HepG2 (cell line): Measurements from ENCODE around the gene LCORL. TPM values are rescaled to one million over a fixed set of nuclear protein-coding genes. Genes with fewer than 3 reads are reported as not detected.

Experiments
- ATAC-seq: fragments of 200-7000 bp; cut with Tn5 transposase; 3 replicates; pipeline ENCODE4 v1.9.1; 2020; ENCODE audit warnings: mild to moderate bottlenecking, moderate library complexity
- BruUV-seq: library from RNA; stranded (reverse); fragments of 400-500 nt; replicated peaks from 2 replicates; lab custom pipeline; 2021; lab: Mats Ljungman, UMichigan
- CTCF ChIA-PET: fragments of 300-600 bp; formaldehyde crosslinking; extraction: SDS; loops from one replicate; lab custom pipeline; 2021; ENCODE audit warnings: low total read pairs, inconsistent platforms, low intra/inter-chr PET ratio; lab: Yijun Ruan, JAX
- POLR2A ChIA-PET: fragments of 350-600 bp; sonication (Branson Sonifier 250); formaldehyde crosslinking; loops from one replicate; lab custom pipeline; 2020; ENCODE audit warnings: antibody characterized with exemption, inconsistent platforms; lab: Yijun Ruan, JAX
- DNase-seq: peaks from one replicate; pipeline ENCODE4 v3.0.0-alpha.2; 2015; ENCODE audit warnings: low spot score
- FAIRE-seq: peaks from 3 replicates; lab custom pipeline; 2011; peaks lifted over from hg19 to GRCh38; lab: Jason Lieb, UNC
- H2AFZ ChIP-seq: one replicate; pipeline ENCODE4 v1.6.1; 2011; ENCODE audit warnings: low read length, inconsistent platforms
- H3K27ac ChIP-seq: fragments of 300-600 bp; 3 replicates; pipeline ENCODE4 v1.8.0; 2011; ENCODE audit warnings: mixed run types, mild to moderate bottlenecking, mixed read lengths, low read length, inconsistent platforms; ENCODE audit not compliant: insufficient read depth; ENCODE audit errors: extremely low read length
- H3K27me3 ChIP-seq, 2 experiments: fragments of 200-600 bp in 1 of 2; 2 replicates in 1 of 2; 3 replicates in 1 of 2; pipeline versions ENCODE4 v1.6.0 to v1.8.0; 2011; ENCODE audit warnings: low read length in 2 of 2, mild to moderate bottlenecking in 2 of 2, moderate library complexity in 2 of 2, inconsistent platforms in 1 of 2; ENCODE audit not compliant: insufficient read depth in 2 of 2, control insufficient read depth in 1 of 2
- H3K36me3 ChIP-seq, 2 experiments: fragments of 200-600 bp in 1 of 2; replicated peaks in 1 of 2; 2 replicates in 1 of 2; 3 replicates in 1 of 2; pipeline versions ENCODE4 v1.5.1 to v1.8.0; 2011; ENCODE audit warnings: low read length in 2 of 2, inconsistent platforms in 1 of 2; ENCODE audit not compliant: insufficient read depth in 2 of 2, control insufficient read depth in 1 of 2
- H3K4me1 ChIP-seq: 2 replicates; pipeline ENCODE4 v1.5.1; 2012; ENCODE audit warnings: low read length, inconsistent platforms; ENCODE audit not compliant: insufficient read depth
- H3K4me2 ChIP-seq: 2 replicates; pipeline ENCODE4 v1.6.0; 2011; ENCODE audit warnings: low read depth, low read length, inconsistent platforms
- H3K4me3 ChIP-seq, 3 experiments: fragments of 200-600 bp in 1 of 3; sonication (generic), shearing (Covaris generic) in 1 of 3; replicated peaks in 1 of 3; 2 replicates each; pipeline ENCODE4 v1.5.1; 2011 to 2016; ENCODE audit warnings: low read length in 3 of 3, inconsistent platforms in 2 of 3, low read depth in 2 of 3, mild to moderate bottlenecking in 2 of 3, control low read depth in 1 of 3, mixed read lengths in 1 of 3; ENCODE audit not compliant: insufficient read depth in 1 of 3
- H3K79me2 ChIP-seq: one replicate; pipeline ENCODE4 v1.6.1; 2011; ENCODE audit warnings: low read length, inconsistent platforms; ENCODE audit not compliant: insufficient read depth
- H3K9ac ChIP-seq: 2 replicates; pipeline ENCODE4 v1.6.0; 2011; ENCODE audit warnings: mild to moderate bottlenecking, low read depth, low read length, inconsistent platforms; ENCODE audit not compliant: insufficient read depth
- H3K9me3 ChIP-seq: 2 replicates; pipeline ENCODE4 v1.5.1; 2012; ENCODE audit warnings: mild to moderate bottlenecking, low read length
- H4K20me1 ChIP-seq: 2 replicates; pipeline ENCODE4 v1.6.0; 2011; ENCODE audit warnings: inconsistent platforms, mild to moderate bottlenecking, low read length, moderate library complexity; ENCODE audit not compliant: insufficient read depth
- AGO2 ChIP-seq: fragments of 200-400 bp; formaldehyde crosslinking; optimal IDR thresholded peaks from 2 replicates; pipeline ENCODE3; 2017; ENCODE audit warnings: mild to moderate bottlenecking, low read depth, low read length, moderate library complexity
- BCL3 ChIP-seq: sonication (generic); formaldehyde crosslinking; IDR thresholded peaks from 2 replicates; pipeline ENCODE4 v1.5.1; 2020; ENCODE audit warnings: mild to moderate bottlenecking, missing genetic modification reagents, moderate library complexity
- FIP1L1 ChIP-seq: fragments of 200-400 bp; formaldehyde crosslinking; IDR thresholded peaks from 2 replicates; pipeline ENCODE4 v1.6.1; 2018; ENCODE audit warnings: low read depth, mild to moderate bottlenecking, low read length, moderate library complexity, borderline replicate concordance; ENCODE audit not compliant: insufficient read depth
- FOXA1 ChIP-seq, 2 experiments: fragments of 450-650 bp in 1 of 2; sonication (generic) in 1 of 2; formaldehyde crosslinking in 1 of 2; IDR thresholded peaks; 2 replicates each; pipeline versions ENCODE4 v1.4.0 to v1.6.1; 2016 to 2020; ENCODE audit warnings: missing genetic modification reagents in 1 of 2
- HDAC6 ChIP-seq: fragments of 200-600 bp; sonication (generic); IDR thresholded peaks from 2 replicates; pipeline ENCODE4 v1.7.0; 2017; ENCODE audit warnings: mild to moderate bottlenecking, antibody characterized with exemption, low read length, low read depth
- HNF1B ChIP-seq: sonication (generic); formaldehyde crosslinking; IDR thresholded peaks from 2 replicates; pipeline ENCODE4 v1.5.1; 2020; ENCODE audit warnings: mild to moderate bottlenecking, moderate library complexity, missing genetic modification reagents
- RBAK ChIP-seq: sonication (generic); formaldehyde crosslinking; IDR thresholded peaks from 2 replicates; pipeline ENCODE4 v1.5.1; 2020; ENCODE audit warnings: mild to moderate bottlenecking, missing genetic modification reagents
- SKIL ChIP-seq: sonication (generic); formaldehyde crosslinking; IDR thresholded peaks from 2 replicates; pipeline ENCODE4 v1.8.0; 2022; ENCODE audit warnings: missing genetic modification reagents, mild to moderate bottlenecking, moderate library complexity, borderline replicate concordance
- SMARCC2 ChIP-seq: fragments of 450-650 bp; IDR thresholded peaks from 2 replicates; pipeline ENCODE4 v1.6.1; 2017; ENCODE audit warnings: antibody characterized with exemption, mild to moderate bottlenecking
- ZBTB1 ChIP-seq: sonication (generic); formaldehyde crosslinking; IDR thresholded peaks from 2 replicates; pipeline ENCODE4 v1.4.0; 2020; ENCODE audit warnings: missing genetic modification reagents, borderline replicate concordance
- ZGPAT ChIP-seq: IDR thresholded peaks from 2 replicates; pipeline ENCODE4 v1.6.1; 2016; ENCODE audit warnings: mild to moderate bottlenecking
- ZNF335 ChIP-seq: sonication (generic); formaldehyde crosslinking; IDR thresholded peaks from 2 replicates; pipeline ENCODE4 v1.4.0; 2020; ENCODE audit warnings: missing genetic modification reagents
- ZNF530 ChIP-seq: sonication (generic); formaldehyde crosslinking; IDR thresholded peaks from 2 replicates; pipeline ENCODE4 v1.5.0; 2020; ENCODE audit warnings: low read depth, mild to moderate bottlenecking, missing genetic modification reagents
- WGBS: methylation state at CpG from one replicate; pipeline ENCODE4 v1.1.6; 2017; ENCODE audit warnings: low lambda C conversion rate; 5-methylcytosine and 5-hydroxymethylcytosine counted together
- in situ Hi-C: cut with HindIII; loops from 2 replicates; pipeline ENCODE4 v1.10.0; 2017; ENCODE audit warnings: low pct_unique_long_range_greater_than_20kb; ENCODE audit not compliant: extremely low pct_ligation_motif_present
- intact Hi-C: fragments of 100-400 bp; cut with micrococcal nuclease; formaldehyde crosslinking; loops from one replicate; pipeline ENCODE4 v1.10.0; 2022; ENCODE audit not compliant: unreplicated experiment
- polyA plus RNA-seq, 8 experiments: library from polyadenylated mRNA; depleted of rRNA in 3 of 8; stranded (reverse) in 7 of 8; unstranded in 1 of 8; fragments of >200 nt; fragmentation: Illumina TruSeq in 4 of 8; extraction: Trizol in 4 of 8; gene quantifications; 2 replicates each; pipeline versions ENCODE4 v1.2.1 to v1.2.3, GENCODE V29; 2011 to 2016; ENCODE audit warnings: low read depth in 4 of 8, missing spikeins in 1 of 8, mixed read lengths in 1 of 8; ENCODE audit not compliant: insufficient read depth in 1 of 8
- total RNA-seq, 5 experiments: library from RNA; depleted of rRNA; stranded (reverse); fragments of >200 nt; fragmentation: Illumina TruSeq; extraction: Trizol; gene quantifications; 2 replicates each; pipeline ENCODE4 v1.2.3, GENCODE V29; 2016; ENCODE audit warnings: low read depth in 1 of 5
- TF ChIP-seq, protein P1 (sequence below): sonication (generic); formaldehyde crosslinking; IDR thresholded peaks from 2 replicates; pipeline ENCODE4 v1.5.0; 2020; ENCODE audit warnings: mild to moderate bottlenecking, missing genetic modification reagents

LCORL gene
- total and polyA plus RNA-seq, 2 of the 13 experiments (the other 11 are each of a cell fraction or from before 2014, with no cell fraction given) = 5.3 to 14.5 TPM

- Histone ChIP-seq H3K27me3 (no peaks in the 10 kb centered on the region), H3K36me3 (no peaks in the 10 kb centered on the region), H4K20me1 (peaks cover 11% of the 10 kb centered on the region), H3K9ac (no peak overlapping the region), H3K4me1 (peaks cover 9% of the 10 kb centered on the region; the same call in 1 of the 2 replicates), H3K27ac (no peak overlapping the region), H2AFZ (no peak overlapping the region), H3K4me3 (no peak overlapping the region), H3K9me3 (no peaks in the 10 kb centered on the region), H3K79me2 (peaks cover 42% of the 10 kb centered on the region), H3K4me2 (no peak overlapping the region)
- FAIRE-seq (no peak), ATAC-seq (no peak), DNase-seq (no peak)
- ChIA-PET CTCF (no interaction called here), POLR2A (no interaction called here)
- BruUV-seq = no TSS peak
- in situ Hi-C loops = no loop called here
- no peak for TF ChIP-seq ZBTB1 (CRISPR knock-in tag)
- no peak for TF ChIP-seq SMARCC2
- TF ChIP-seq ZNF530 (CRISPR knock-in tag) = no peak
- TF ChIP-seq RBAK (CRISPR knock-in tag) = no peak
- TF ChIP-seq ZGPAT (CRISPR knock-in tag) = no peak
- TF ChIP-seq FOXA1 (IDR thresholded peaks at IDR 0.05) = no peak
- no peak for TF ChIP-seq FOXA1 (CRISPR knock-in tag; IDR thresholded peaks at IDR 0.05)
- TF ChIP-seq, protein P1, sequence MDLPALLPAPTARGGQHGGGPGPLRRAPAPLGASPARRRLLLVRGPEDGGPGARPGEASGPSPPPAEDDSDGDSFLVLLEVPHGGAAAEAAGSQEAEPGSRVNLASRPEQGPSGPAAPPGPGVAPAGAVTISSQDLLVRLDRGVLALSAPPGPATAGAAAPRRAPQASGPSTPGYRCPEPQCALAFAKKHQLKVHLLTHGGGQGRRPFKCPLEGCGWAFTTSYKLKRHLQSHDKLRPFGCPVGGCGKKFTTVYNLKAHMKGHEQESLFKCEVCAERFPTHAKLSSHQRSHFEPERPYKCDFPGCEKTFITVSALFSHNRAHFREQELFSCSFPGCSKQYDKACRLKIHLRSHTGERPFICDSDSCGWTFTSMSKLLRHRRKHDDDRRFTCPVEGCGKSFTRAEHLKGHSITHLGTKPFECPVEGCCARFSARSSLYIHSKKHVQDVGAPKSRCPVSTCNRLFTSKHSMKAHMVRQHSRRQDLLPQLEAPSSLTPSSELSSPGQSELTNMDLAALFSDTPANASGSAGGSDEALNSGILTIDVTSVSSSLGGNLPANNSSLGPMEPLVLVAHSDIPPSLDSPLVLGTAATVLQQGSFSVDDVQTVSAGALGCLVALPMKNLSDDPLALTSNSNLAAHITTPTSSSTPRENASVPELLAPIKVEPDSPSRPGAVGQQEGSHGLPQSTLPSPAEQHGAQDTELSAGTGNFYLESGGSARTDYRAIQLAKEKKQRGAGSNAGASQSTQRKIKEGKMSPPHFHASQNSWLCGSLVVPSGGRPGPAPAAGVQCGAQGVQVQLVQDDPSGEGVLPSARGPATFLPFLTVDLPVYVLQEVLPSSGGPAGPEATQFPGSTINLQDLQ (CRISPR knock-in tag) = no peak
- no peak for TF ChIP-seq HDAC6
- no peak for TF ChIP-seq AGO2
- no peak for TF ChIP-seq ZNF335 (CRISPR knock-in tag)
- no peak for TF ChIP-seq BCL3 (CRISPR knock-in tag)
- TF ChIP-seq HNF1B = no peak
- no peak for TF ChIP-seq FIP1L1
- no peak for TF ChIP-seq SKIL (CRISPR knock-in tag)
- intact Hi-C loops = no loop called here
- WGBS = 94% methylated on average over 5 of the region's 5 CpGs
Measured at GRCh38 chr4:17997129-17997528, 24.4 kb downstream of the LCORL start.
